Fibroblast of lung (primary cell): ENCODE measurements around the gene FBLN1. TPM values are rescaled to one million over a fixed set of nuclear protein-coding genes. Genes with fewer than 3 reads are reported as not detected.
"Not testable (repeated sequence)": the region's sequence is repeated elsewhere in the genome, so short reads cannot be mapped to it uniquely, and the experiment has no call there.

Experiments
- DNase-seq, 2 donors: peaks; one replicate each; pipeline versions ENCODE4 v3.0.0 to v3.0.0-alpha.2; 2010; ENCODE audit warnings: low read depth in 2 of 2
- H2AFZ ChIP-seq: 2 replicates; pipeline ENCODE4 v1.5.1; 2012; ENCODE audit warnings: low read length, control low read depth, inconsistent platforms
- H3K27ac ChIP-seq: 2 replicates; pipeline ENCODE4 v1.5.1; 2011; ENCODE audit warnings: low read length, control low read depth; ENCODE audit not compliant: insufficient read depth
- H3K27me3 ChIP-seq: 2 replicates; pipeline ENCODE4 v1.5.1; 2011; ENCODE audit warnings: mild to moderate bottlenecking, low read length; ENCODE audit not compliant: control insufficient read depth, insufficient read depth
- H3K36me3 ChIP-seq: 2 replicates; pipeline ENCODE4 v1.5.1; 2011; ENCODE audit warnings: low read length; ENCODE audit not compliant: control insufficient read depth, insufficient read depth
- H3K4me1 ChIP-seq: 2 replicates; pipeline ENCODE4 v1.5.1; 2011; ENCODE audit warnings: low read length; ENCODE audit not compliant: control insufficient read depth, insufficient read depth; ENCODE audit errors: extremely low read depth
- H3K4me2 ChIP-seq: 2 replicates; pipeline ENCODE4 v1.5.1; 2011; ENCODE audit warnings: low read length, control low read depth; ENCODE audit not compliant: insufficient read depth; ENCODE audit errors: extremely low read depth
- H3K4me3 ChIP-seq, 4 experiments: fragments of 200-600 bp in 1 of 4; sonication (generic) in 1 of 4; replicated peaks in 1 of 4; 2 replicates each; pipeline ENCODE4 v1.5.1; 2011 to 2016; ENCODE audit warnings: low read length in 4 of 4, low read depth in 3 of 4, mild to moderate bottlenecking in 3 of 4, control low read depth in 2 of 4, inconsistent platforms in 1 of 4, mixed read lengths in 1 of 4; ENCODE audit not compliant: insufficient read depth in 1 of 4; ENCODE audit errors: control extremely low read depth in 1 of 4
- H3K79me2 ChIP-seq: 2 replicates; pipeline ENCODE4 v1.5.1; 2012; ENCODE audit warnings: mild to moderate bottlenecking, low read length, inconsistent platforms; ENCODE audit not compliant: control insufficient read depth, insufficient read depth
- H3K9ac ChIP-seq: 2 replicates; pipeline ENCODE4 v1.5.1; 2011; ENCODE audit warnings: mild to moderate bottlenecking, low read length, control low read depth; ENCODE audit not compliant: insufficient read depth
- H3K9me3 ChIP-seq: 2 replicates; pipeline ENCODE4 v1.5.1; 2012; ENCODE audit warnings: low read depth, low read length; ENCODE audit not compliant: control insufficient read depth, insufficient read depth
- H4K20me1 ChIP-seq: 2 replicates; pipeline ENCODE4 v1.5.1; 2011; ENCODE audit warnings: low read length; ENCODE audit not compliant: control insufficient read depth, insufficient read depth; ENCODE audit errors: extremely low read depth
- EZH2 ChIP-seq: IDR thresholded peaks from 2 replicates; pipeline ENCODE4 v1.5.1; 2012; ENCODE audit warnings: low read length, control low read depth, mild to moderate bottlenecking; ENCODE audit errors: missing control alignments
- polyA plus RNA-seq, 2 donors: library from polyadenylated mRNA; depleted of rRNA in 1 of 2; stranded (reverse) in 1 of 2; unstranded in 1 of 2; fragments of >200 nt; gene quantifications; 2 replicates each; pipeline ENCODE4 v1.2.1, GENCODE V29; 2011 to 2012; ENCODE audit warnings: missing spikeins in 1 of 2
- total RNA-seq: library from RNA; depleted of rRNA; stranded (reverse); fragments of >200 nt; gene quantifications from 2 replicates; pipeline ENCODE4 v1.2.1, GENCODE V29; 2014
- TF ChIP-seq, protein P1 (sequence below), 2 donors: IDR thresholded peaks in 1 of 2; conservative IDR thresholded peaks in 1 of 2; 1 replicate in 1 of 2; 2 replicates in 1 of 2; pipeline ENCODE4 v1.5.1; 2011 to 2012; ENCODE audit warnings: low read length in 2 of 2, control low read depth in 1 of 2, inconsistent platforms in 1 of 2, low read depth in 1 of 2, mild to moderate bottlenecking in 1 of 2

Gene FBLN1
- total and polyA plus RNA-seq, 2 donors (not counting 1 experiment from before 2014, with no cell fraction given) = 134 to 270 TPM

DNA sequence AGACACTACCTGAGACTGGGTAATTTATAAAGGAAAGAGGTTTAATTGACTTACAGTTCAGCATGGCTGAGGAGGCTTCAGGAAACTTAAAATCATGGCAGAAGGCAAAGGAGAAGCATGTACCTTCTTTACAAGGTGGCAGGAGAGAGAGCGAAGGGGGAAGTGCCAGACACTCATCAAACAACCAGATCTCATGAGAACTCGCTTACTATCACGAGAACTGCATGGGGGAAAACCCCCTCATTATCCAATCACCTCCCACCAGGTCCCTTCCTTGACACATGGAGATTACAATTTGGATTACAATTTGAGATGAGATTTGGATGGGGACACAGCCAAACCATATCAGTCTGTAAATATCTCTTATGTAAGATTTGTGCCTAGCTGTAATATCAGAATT is 118.0 kb downstream of the FBLN1 start:
- TF ChIP-seq, protein P1, sequence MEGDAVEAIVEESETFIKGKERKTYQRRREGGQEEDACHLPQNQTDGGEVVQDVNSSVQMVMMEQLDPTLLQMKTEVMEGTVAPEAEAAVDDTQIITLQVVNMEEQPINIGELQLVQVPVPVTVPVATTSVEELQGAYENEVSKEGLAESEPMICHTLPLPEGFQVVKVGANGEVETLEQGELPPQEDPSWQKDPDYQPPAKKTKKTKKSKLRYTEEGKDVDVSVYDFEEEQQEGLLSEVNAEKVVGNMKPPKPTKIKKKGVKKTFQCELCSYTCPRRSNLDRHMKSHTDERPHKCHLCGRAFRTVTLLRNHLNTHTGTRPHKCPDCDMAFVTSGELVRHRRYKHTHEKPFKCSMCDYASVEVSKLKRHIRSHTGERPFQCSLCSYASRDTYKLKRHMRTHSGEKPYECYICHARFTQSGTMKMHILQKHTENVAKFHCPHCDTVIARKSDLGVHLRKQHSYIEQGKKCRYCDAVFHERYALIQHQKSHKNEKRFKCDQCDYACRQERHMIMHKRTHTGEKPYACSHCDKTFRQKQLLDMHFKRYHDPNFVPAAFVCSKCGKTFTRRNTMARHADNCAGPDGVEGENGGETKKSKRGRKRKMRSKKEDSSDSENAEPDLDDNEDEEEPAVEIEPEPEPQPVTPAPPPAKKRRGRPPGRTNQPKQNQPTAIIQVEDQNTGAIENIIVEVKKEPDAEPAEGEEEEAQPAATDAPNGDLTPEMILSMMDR (conservative IDR thresholded peaks at IDR 0.05 in 1 of 2, IDR thresholded peaks at IDR 0.05 in 1 of 2; ENCODE audit: low read depth in 1 of 2, low read length in 2 of 2) = no peak
- no peak for TF ChIP-seq EZH2
- Histone ChIP-seq H3K4me3 (no peak overlapping the region), H3K9ac (no peak overlapping the region), H3K79me2 (no peaks in the 10 kb centered on the region), H3K9me3 (no peaks in the 10 kb centered on the region), H3K4me1 (no peaks in the 10 kb centered on the region), H3K36me3 (no peaks in the 10 kb centered on the region), H3K27ac (no peak overlapping the region), H3K27me3 (no peaks in the 10 kb centered on the region), H3K4me2 (no peak overlapping the region), H2AFZ (no peak overlapping the region), H4K20me1 (no peaks in the 10 kb centered on the region)
- DNase-seq = no peak

DNA sequence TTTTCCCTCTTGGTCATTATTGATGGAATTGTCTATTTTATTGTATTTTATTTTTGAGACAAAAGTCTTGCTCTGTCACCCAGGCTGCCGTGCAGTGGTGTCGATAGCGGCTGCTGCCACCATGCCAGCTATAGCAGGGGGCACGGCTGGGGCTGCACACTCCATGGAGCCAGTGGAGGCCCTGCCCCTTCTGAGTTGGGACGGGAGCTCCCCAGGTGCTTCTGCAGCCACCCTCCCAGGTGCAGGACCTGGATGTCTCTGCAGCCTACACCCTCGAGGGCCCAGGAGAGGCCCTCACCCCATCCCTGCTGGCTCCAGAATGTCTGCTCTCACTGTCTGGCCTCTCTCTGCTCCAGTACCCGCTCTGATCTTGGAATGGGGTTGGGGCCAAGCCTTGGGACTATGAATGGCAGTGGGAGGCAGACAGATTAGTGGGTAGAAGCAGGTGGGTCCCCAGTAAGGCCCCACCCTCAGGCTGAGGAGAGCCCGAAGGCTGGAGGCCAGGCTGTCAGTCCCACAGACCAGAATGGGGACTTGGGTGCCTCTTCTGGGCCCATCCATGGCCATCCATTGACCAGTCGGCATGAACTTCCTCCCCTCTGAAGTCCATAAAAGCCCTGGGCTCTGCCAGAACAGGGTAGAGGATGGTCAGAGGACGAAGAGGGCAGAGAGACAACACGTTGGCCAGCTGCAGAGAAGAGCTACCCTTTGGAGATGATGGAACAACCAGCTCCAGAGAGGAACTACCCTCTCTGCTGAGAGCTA is 119.3 kb downstream of the FBLN1 start:
- Histone ChIP-seq H3K36me3 (no peaks in the 10 kb centered on the region), H3K4me2 (no peak overlapping the region), H3K4me3 (no peak overlapping the region), H3K9ac (no peak overlapping the region), H3K27me3 (no peaks in the 10 kb centered on the region), H3K9me3 (no peaks in the 10 kb centered on the region), H3K79me2 (no peaks in the 10 kb centered on the region), H3K27ac (no peak overlapping the region), H3K4me1 (no peaks in the 10 kb centered on the region), H2AFZ (no peak overlapping the region), H4K20me1 (no peaks in the 10 kb centered on the region)
- TF ChIP-seq, protein P1 (conservative IDR thresholded peaks at IDR 0.05 in 1 of 2, IDR thresholded peaks at IDR 0.05 in 1 of 2; ENCODE audit: low read depth in 1 of 2, low read length in 2 of 2) = no peak
- no peak for TF ChIP-seq EZH2
- no peak for DNase-seq

DNA sequence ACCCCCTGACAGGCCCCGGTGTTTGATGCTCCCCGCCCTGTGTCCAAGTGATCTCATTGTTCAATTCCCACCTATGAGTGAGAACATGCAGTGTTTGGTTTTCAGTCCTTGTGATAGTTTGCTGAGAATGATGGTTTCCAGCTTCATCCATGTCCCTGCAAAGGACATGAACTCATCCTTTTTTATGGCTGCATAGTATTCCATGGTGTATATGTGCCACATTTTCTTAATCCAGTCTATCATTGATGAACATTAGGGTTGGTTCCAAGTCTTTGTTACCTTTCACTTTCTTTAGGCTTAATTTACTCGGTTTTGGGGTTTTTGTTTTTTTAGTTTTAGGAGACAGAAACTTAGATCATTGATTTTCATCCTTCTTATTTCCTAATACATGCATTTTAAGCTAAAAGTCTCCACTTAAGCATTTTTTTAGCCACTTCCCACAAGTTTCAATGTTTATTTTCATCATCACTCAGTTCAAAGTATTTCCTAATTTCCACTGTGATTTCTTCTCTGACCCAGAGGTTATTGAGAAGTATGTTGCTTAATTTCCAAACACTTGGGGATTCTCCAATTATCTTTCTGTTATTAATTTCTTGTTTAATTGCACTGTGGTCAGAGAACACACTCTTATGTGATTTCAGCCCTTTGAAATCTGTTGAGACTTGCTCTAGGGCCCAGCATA is 120.9 kb downstream of the FBLN1 start:
- not testable (repeated sequence) for H3K4me3 ChIP-seq, H2AFZ ChIP-seq, H3K27me3 ChIP-seq, DNase-seq, H3K4me2 ChIP-seq, H3K9ac ChIP-seq, H3K9me3 ChIP-seq, H3K79me2 ChIP-seq, H3K4me1 ChIP-seq, H3K27ac ChIP-seq, H4K20me1 ChIP-seq, H3K36me3 ChIP-seq
